Kidney (tissue), 2 donors: ENCODE measurements around the gene BMP8B. TPM values are rescaled to one million over a fixed set of nuclear protein-coding genes. Genes with fewer than 3 reads are reported as not detected.

Experiments
- polyA plus RNA-seq: library from polyadenylated mRNA; stranded (reverse); fragments of 350-450 nt; fragmentation: Illumina TruSeq; extraction: RNeasy Lipid Tissue Mini Kit (QIAGEN cat#74804); gene quantifications from one replicate; pipeline ENCODE4 v1.2.3, GENCODE V29; 2014; ENCODE audit warnings: low read depth, low replicate concordance; ENCODE audit not compliant: insufficient read depth
- total RNA-seq: library from RNA; stranded (reverse); fragmentation: NEBNext Ultra II Directional; extraction: Animal tissue kit (Norgen Biotek cat#: 25700); gene quantifications from one replicate; pipeline ENCODE4 v1.2.1, GENCODE V29; 2021
- donor health status: DM: yes; HTN: yes; CAD: no.

The BMP8B gene
- total and polyA plus RNA-seq, 2 donors from 2014 or later, result 0.34 to 4.9 TPM

Other genes with a start within 250 kb of the BMP8B start
- gene PABPC4, start 212.1 kb downstream of the BMP8B start, total RNA-seq, result 168 TPM
- gene PABPC4, start 212.1 kb downstream of the BMP8B start, polyA plus RNA-seq, result 60.5 TPM
- gene HEYL, start 149.2 kb downstream of the BMP8B start, total RNA-seq, result 32.8 TPM
- gene HEYL, start 149.2 kb downstream of the BMP8B start, polyA plus RNA-seq, result 7.2 TPM
- 2.0 TPM for gene NT5C1A, start 116.8 kb downstream of the BMP8B start, total RNA-seq
- 0.62 TPM for gene NT5C1A, start 116.8 kb downstream of the BMP8B start, polyA plus RNA-seq
- gene HPCAL4, start 97.4 kb downstream of the BMP8B start, total RNA-seq, result 5.2 TPM
- 3.9 TPM for gene HPCAL4, start 97.4 kb downstream of the BMP8B start, polyA plus RNA-seq
- gene PPIE, start 50.0 kb downstream of the BMP8B start, total RNA-seq, result 58.6 TPM
- gene PPIE, start 50.0 kb downstream of the BMP8B start, polyA plus RNA-seq, result 52.0 TPM
- 0.98 TPM for gene OXCT2, start 17.5 kb downstream of the BMP8B start, total RNA-seq
- 0.32 TPM for gene OXCT2, start 17.5 kb downstream of the BMP8B start, polyA plus RNA-seq
- 24.0 TPM for gene TRIT1, start 94.6 kb upstream of the BMP8B start, total RNA-seq
- gene TRIT1, start 94.6 kb upstream of the BMP8B start, polyA plus RNA-seq, result 14.5 TPM
- 4.2 TPM for gene MYCL, start 113.1 kb upstream of the BMP8B start, total RNA-seq
- gene MYCL, start 113.1 kb upstream of the BMP8B start, polyA plus RNA-seq, result 1.7 TPM
- gene MFSD2A, start 166.3 kb upstream of the BMP8B start, total RNA-seq, result 10.5 TPM
- 10.0 TPM for gene MFSD2A, start 166.3 kb upstream of the BMP8B start, polyA plus RNA-seq